Gastroesophageal sphincter (tissue), 3 donors: ENCODE results near the gene LAG3.

ENCODE experiments used
- POLR2A ChIP-seq, 2 donors: fragments of 450-650 bp; IDR thresholded peaks; one replicate each; pipeline ENCODE4 v1.6.1; 2017; ENCODE audit warnings: antibody characterized with exemption in 2 of 2, mild to moderate bottlenecking in 2 of 2, moderate library complexity in 1 of 2
- POLR2AphosphoS5 ChIP-seq: sonication (generic); formaldehyde crosslinking; IDR thresholded peaks from one replicate; pipeline ENCODE4 v1.6.1; 2017; ENCODE audit warnings: antibody characterized with exemption
- TF ChIP-seq, protein P1 (sequence below), 4 experiments: fragments of 200-600 bp in 2 of 4; fragments of 450-650 bp in 2 of 4; sonication (generic) in 1 of 4; IDR thresholded peaks; one replicate each; pipeline ENCODE4 v1.5.1; 2017 to 2019; ENCODE audit warnings: antibody characterized with exemption in 4 of 4, mild to moderate bottlenecking in 2 of 4, moderate library complexity in 2 of 4

DNA sequence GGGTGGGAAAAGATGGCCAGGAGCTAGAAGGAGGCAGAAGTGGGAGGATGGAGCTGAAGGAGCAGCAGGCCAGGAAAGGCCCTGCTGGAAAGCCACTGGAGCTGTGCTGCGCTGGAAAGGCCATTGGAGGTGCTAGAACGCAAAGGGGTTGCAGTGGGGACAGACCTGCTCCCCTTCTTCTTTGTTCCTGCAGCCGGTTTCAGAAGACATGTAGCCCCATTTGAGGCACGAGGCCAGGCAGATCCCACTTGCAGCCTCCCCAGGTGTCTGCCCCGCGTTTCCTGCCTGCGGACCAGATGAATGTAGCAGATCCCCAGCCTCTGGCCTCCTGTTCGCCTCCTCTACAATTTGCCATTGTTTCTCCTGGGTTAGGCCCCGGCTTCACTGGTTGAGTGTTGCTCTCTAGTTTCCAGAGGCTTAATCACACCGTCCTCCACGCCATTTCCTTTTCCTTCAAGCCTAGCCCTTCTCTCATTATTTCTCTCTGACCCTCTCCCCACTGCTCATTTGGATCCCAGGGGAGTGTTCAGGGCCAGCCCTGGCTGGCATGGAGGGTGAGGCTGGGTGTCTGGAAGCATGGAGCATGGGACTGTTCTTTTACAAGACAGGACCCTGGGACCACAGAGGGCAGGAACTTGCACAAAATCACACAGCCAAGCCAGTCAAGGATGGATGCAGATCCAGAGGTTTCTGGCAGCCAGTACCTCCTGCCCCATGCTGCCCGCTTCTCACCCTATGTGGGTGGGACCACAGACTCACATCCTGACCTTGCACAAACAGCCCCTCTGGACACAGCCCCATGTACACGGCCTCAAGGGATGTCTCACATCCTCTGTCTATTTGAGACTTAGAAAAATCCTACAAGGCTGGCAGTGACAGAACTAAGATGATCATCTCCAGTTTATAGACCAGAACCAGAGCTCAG, 47.0 kb downstream of the LAG3 start:
- TF ChIP-seq POLR2AphosphoS5: no peak
- TF ChIP-seq POLR2A (IDR thresholded peaks at IDR 0.05): no peak
- TF ChIP-seq, protein P1, sequence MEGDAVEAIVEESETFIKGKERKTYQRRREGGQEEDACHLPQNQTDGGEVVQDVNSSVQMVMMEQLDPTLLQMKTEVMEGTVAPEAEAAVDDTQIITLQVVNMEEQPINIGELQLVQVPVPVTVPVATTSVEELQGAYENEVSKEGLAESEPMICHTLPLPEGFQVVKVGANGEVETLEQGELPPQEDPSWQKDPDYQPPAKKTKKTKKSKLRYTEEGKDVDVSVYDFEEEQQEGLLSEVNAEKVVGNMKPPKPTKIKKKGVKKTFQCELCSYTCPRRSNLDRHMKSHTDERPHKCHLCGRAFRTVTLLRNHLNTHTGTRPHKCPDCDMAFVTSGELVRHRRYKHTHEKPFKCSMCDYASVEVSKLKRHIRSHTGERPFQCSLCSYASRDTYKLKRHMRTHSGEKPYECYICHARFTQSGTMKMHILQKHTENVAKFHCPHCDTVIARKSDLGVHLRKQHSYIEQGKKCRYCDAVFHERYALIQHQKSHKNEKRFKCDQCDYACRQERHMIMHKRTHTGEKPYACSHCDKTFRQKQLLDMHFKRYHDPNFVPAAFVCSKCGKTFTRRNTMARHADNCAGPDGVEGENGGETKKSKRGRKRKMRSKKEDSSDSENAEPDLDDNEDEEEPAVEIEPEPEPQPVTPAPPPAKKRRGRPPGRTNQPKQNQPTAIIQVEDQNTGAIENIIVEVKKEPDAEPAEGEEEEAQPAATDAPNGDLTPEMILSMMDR (IDR thresholded peaks at IDR 0.05): no peak
